Muscle of leg (tissue), 11 donors: Measurements from ENCODE around the gene ZFPM1. TPM values are rescaled to one million over a fixed set of nuclear protein-coding genes. Genes with fewer than 3 reads are reported as not detected.
"Not testable (repeated sequence)": the region's sequence is repeated elsewhere in the genome, so short reads cannot be mapped to it uniquely, and the experiment has no call there.

Experiments
- DNase-seq: peaks from one replicate; pipeline ENCODE4 v3.0.0; 2013
- H3K27ac ChIP-seq: one replicate; pipeline ENCODE4 v1.5.1; 2013; ENCODE audit warnings: mild to moderate bottlenecking, low read length, control low read depth
- H3K27me3 ChIP-seq: one replicate; pipeline ENCODE4 v1.6.1; 2013; ENCODE audit warnings: low read length; ENCODE audit not compliant: control insufficient read depth, insufficient read depth
- H3K36me3 ChIP-seq: one replicate; pipeline ENCODE4 v1.6.1; 2013; ENCODE audit warnings: low read length; ENCODE audit not compliant: control insufficient read depth, insufficient read depth
- H3K4me1 ChIP-seq: one replicate; pipeline ENCODE4 v1.6.1; 2013; ENCODE audit warnings: low read length; ENCODE audit not compliant: control insufficient read depth, insufficient read depth
- H3K4me3 ChIP-seq: one replicate; pipeline ENCODE4 v1.5.1; 2013; ENCODE audit warnings: low read length, control low read depth
- H3K9me3 ChIP-seq: replicated peaks from 2 replicates; pipeline ENCODE4 v1.6.1; 2013; ENCODE audit warnings: low read depth, low read length; ENCODE audit not compliant: control insufficient read depth
- WGBS: methylation state at CpG from one replicate; pipeline ENCODE4 v1.1.5; 2013; ENCODE audit warnings: missing lambda C conversion rate; ENCODE audit not compliant: insufficient coverage; 5-methylcytosine and 5-hydroxymethylcytosine counted together
- polyA plus RNA-seq, 8 donors: library from polyadenylated mRNA; unstranded; fragments of 120-200 nt; gene quantifications; one replicate each; pipeline versions ENCODE4 v1.2.1 to v1.2.3, GENCODE V29; 2013; ENCODE audit warnings: inconsistent platforms in 1 of 8, low replicate concordance in 1 of 8; ENCODE audit not compliant: insufficient read length in 8 of 8, insufficient read depth in 1 of 8
- total RNA-seq: library from RNA; stranded (reverse); fragments of 120-200 nt; gene quantifications from one replicate; pipeline ENCODE4 v1.2.4, GENCODE V29; 2013

The ZFPM1 gene
- total and polyA plus RNA-seq, 9 donors, result 0.89 to 3.3 (median 1.6) TPM

DNA sequence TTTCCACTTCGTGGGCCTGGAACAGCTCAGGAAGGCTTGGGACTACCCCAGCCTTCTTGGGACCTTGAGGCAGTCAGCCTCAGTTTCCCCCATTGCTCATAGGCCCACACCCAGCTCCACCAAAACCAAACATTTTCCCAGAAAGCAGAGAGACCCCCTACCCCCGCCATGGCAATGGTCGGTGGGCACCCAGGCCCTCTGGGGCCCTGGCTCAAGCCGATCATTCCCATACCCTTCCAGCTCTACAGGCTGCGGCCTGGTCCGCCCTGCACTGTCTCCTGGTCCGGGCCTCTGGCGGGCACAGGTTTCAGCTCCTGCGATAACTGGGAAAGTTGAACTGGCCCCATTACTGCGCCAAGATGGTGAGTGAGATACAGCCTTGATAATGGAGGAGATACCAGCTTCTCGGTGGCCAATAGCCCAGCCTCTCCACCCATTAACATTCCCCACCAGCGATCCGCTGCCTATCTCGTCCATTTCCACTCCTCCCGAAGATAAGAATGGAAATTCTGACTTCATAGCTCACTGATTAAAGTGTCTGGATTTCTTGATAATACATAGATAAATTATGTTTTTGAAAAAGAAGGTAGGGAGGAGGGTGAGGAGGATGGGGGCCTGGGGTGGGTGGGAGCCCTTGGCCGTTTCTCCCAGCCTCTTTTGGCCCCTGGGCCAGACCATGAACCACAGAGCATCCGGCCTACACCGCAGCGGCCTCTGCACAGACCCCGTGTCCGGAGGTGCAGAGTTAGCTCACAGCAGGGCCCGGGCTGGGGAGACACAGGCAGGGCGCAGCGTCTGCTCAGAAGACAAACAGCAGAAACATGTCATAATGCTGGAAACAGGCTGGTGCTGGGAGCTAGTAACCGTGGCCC is 11.6 kb downstream of the ZFPM1 start:
- no peak overlapping the region for H3K27ac ChIP-seq
- peaks cover 4% of the 10 kb centered on the region for H3K27me3 ChIP-seq

GRCh38 chr16:88465387-88465983 is 12.4 kb downstream of the ZFPM1 start:
- Histone ChIP-seq H3K9me3 (no peaks in the 10 kb centered on the region), H3K27ac (no peak overlapping the region), H3K27me3 (peaks cover 4% of the 10 kb centered on the region), H3K4me1 (peaks cover 25% of the 10 kb centered on the region), H3K4me3 (no peak overlapping the region), H3K36me3 (no peaks in the 10 kb centered on the region)
- no peak for DNase-seq
- WGBS, result 83% methylated on average over 20 of the region's 22 CpGs

More for the DNA sequence above, 11.6 kb downstream of the ZFPM1 start:
- Histone ChIP-seq H3K36me3 (no peaks in the 10 kb centered on the region), H3K4me1 (peaks cover 25% of the 10 kb centered on the region), H3K4me3 (no peak overlapping the region), H3K9me3 (no peaks in the 10 kb centered on the region)
- DNase-seq, result no peak
- WGBS, result 78% methylated on average over 13 of the region's 25 CpGs

- H3K4me3 ChIP-seq, result no peak overlapping the region
- no peaks in the 10 kb centered on the region for H3K9me3 ChIP-seq
- 64% methylated on average over 10 of the region's 15 CpGs for WGBS
- H3K27ac ChIP-seq, result no peak overlapping the region
- peaks cover 23% of the 10 kb centered on the region for H3K4me1 ChIP-seq
- no peaks in the 10 kb centered on the region for H3K36me3 ChIP-seq
- DNase-seq, result no peak
- peaks cover 4% of the 10 kb centered on the region for H3K27me3 ChIP-seq
These were observed 13.2 kb downstream of the ZFPM1 start for GRCh38 chr16:88466175-88466862.

- Histone ChIP-seq H3K27ac (no peak overlapping the region), H3K9me3 (no peaks in the 10 kb centered on the region), H3K36me3 (no peaks in the 10 kb centered on the region), H3K4me3 (no peak overlapping the region), H3K4me1 (peaks cover 18% of the 10 kb centered on the region), H3K27me3 (peaks cover 3% of the 10 kb centered on the region)
- WGBS, result 78% methylated on average over 13 of the region's 13 CpGs
- DNase-seq, result no peak
These were observed 13.9 kb downstream of the ZFPM1 start for GRCh38 chr16:88466949-88467348.

- DNase-seq, result peak; percentile 33
- Histone ChIP-seq H3K27me3 (no peaks in the 10 kb centered on the region), H3K4me3 (no peak overlapping the region), H3K4me1 (peaks cover 23% of the 10 kb centered on the region), H3K27ac (no peak overlapping the region), H3K36me3 (no peaks in the 10 kb centered on the region), H3K9me3 (no peaks in the 10 kb centered on the region)
- WGBS, result 46% methylated on average over 8 of the region's 18 CpGs
These were observed 14.5 kb downstream of the ZFPM1 start for GRCh38 chr16:88467541-88467944.

- WGBS, result 33% methylated on average over 13 of the region's 20 CpGs
- peak; percentile 53 for DNase-seq
- H3K36me3 ChIP-seq, result no peaks in the 10 kb centered on the region
- peaks cover 32% of the 10 kb centered on the region for H3K4me1 ChIP-seq
- H3K27me3 ChIP-seq, result no peaks in the 10 kb centered on the region
- H3K4me3 ChIP-seq, result no peak overlapping the region
- H3K27ac ChIP-seq, result no peak overlapping the region
- H3K9me3 ChIP-seq, result no peaks in the 10 kb centered on the region
These were observed 15.4 kb downstream of the ZFPM1 start for GRCh38 chr16:88468275-88469129.

GRCh38 chr16:88469615-88470395 is 16.7 kb downstream of the ZFPM1 start:
- peaks cover 34% of the 10 kb centered on the region for H3K4me1 ChIP-seq

DNA sequence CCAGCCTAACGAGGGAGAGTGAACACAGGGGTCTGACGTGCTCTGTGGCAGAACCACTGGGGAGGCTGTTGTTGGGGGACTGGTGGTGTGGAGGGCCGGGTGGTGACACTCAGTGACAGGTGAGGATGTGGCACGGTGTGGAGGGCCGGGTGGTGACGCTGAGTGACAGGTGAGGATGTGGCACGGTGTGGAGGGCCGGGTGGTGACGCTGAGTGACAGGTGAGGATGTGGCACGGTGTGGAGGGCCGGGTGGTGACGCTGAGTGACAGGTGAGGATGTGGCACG is 17.3 kb downstream of the ZFPM1 start:
- not testable (repeated sequence) for H3K36me3 ChIP-seq, H3K4me3 ChIP-seq, DNase-seq, H3K27me3 ChIP-seq, H3K9me3 ChIP-seq, H3K27ac ChIP-seq
- peaks cover 34% of the 10 kb centered on the region for H3K4me1 ChIP-seq
- no CpG with 5 or more reads among the region's 13 CpGs for WGBS

More at GRCh38 chr16:88469615-88470395, 16.7 kb downstream of the ZFPM1 start:
- no peaks in the 10 kb centered on the region for H3K36me3 ChIP-seq
- no peaks in the 10 kb centered on the region for H3K9me3 ChIP-seq
- WGBS, result 48% methylated on average over 10 of the region's 19 CpGs
- H3K27me3 ChIP-seq, result no peaks in the 10 kb centered on the region
- DNase-seq, result no peak
- no peak overlapping the region for H3K4me3 ChIP-seq
- no peak overlapping the region for H3K27ac ChIP-seq

- DNase-seq, H3K27me3 ChIP-seq, H3K36me3 ChIP-seq, H3K4me3 ChIP-seq, H3K9me3 ChIP-seq, H3K27ac ChIP-seq: not testable (repeated sequence)
- WGBS, result 89% methylated on average over 17 of the region's 24 CpGs
- peaks cover 34% of the 10 kb centered on the region for H3K4me1 ChIP-seq
These were observed 17.6 kb downstream of the ZFPM1 start for GRCh38 chr16:88470696-88471095.
